Ishikawa (cell line): ENCODE results near the gene FARS2.

Experiments used
- CEBPB ChIP-seq: IDR thresholded peaks from 2 replicates; pipeline ENCODE4 v1.6.1; 2012
- CREB1 ChIP-seq: IDR thresholded peaks from 2 replicates; pipeline ENCODE4 v1.6.1; 2012; ENCODE audit warnings: low read depth
- EP300 ChIP-seq: IDR thresholded peaks from 2 replicates; pipeline ENCODE4 v1.6.1; 2012; ENCODE audit warnings: borderline replicate concordance
- MAX ChIP-seq: IDR thresholded peaks from 2 replicates; pipeline ENCODE4 v1.6.1; 2012
- NFIC ChIP-seq: IDR thresholded peaks from 2 replicates; pipeline ENCODE4 v1.6.1; 2012
- RAD21 ChIP-seq: IDR thresholded peaks from 2 replicates; pipeline ENCODE4 v1.6.1; 2012; ENCODE audit warnings: low read depth
- TAF1 ChIP-seq: IDR thresholded peaks from 2 replicates; pipeline ENCODE4 v1.6.1; 2012; ENCODE audit warnings: low read depth, mild to moderate bottlenecking
- TEAD4 ChIP-seq: IDR thresholded peaks from 2 replicates; pipeline ENCODE4 v1.6.1; 2012
- YY1 ChIP-seq: IDR thresholded peaks from 2 replicates; pipeline ENCODE4 v1.6.1; 2012; ENCODE audit warnings: low read depth
- ZBTB7A ChIP-seq: IDR thresholded peaks from 2 replicates; pipeline ENCODE4 v1.6.1; 2012; ENCODE audit warnings: low read depth
- TF ChIP-seq, protein P1 (sequence below): IDR thresholded peaks from 2 replicates; pipeline ENCODE4 v1.6.1; 2012

DNA sequence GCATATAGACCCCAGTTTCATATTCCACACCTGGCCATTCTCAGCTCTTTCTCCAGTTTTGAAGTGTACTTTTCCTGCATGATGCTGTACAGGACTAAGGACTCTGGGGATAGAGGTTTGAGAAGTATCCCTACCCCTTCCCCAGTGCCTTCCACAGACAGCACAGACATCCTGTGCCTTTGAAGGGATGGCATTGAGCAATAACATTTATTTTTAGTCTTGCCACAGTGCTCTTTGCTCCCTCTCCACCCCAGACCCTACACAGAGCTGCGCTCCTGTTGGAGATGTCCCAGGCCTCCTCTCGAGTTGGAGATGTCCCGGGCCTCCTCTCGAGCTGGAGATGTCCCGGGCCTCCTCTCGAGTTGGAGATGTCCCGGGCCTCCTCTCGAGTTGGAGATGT is 275.8 kb downstream of the FARS2 start:
- no peak for TF ChIP-seq TAF1
- no peak for TF ChIP-seq CEBPB
- TF ChIP-seq MAX, result no peak
- TF ChIP-seq EP300, result no peak
- TF ChIP-seq, protein P1, sequence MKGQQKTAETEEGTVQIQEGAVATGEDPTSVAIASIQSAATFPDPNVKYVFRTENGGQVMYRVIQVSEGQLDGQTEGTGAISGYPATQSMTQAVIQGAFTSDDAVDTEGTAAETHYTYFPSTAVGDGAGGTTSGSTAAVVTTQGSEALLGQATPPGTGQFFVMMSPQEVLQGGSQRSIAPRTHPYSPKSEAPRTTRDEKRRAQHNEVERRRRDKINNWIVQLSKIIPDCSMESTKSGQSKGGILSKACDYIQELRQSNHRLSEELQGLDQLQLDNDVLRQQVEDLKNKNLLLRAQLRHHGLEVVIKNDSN, result no peak
- TF ChIP-seq RAD21, result no peak
- TF ChIP-seq YY1, result no peak
- no peak for TF ChIP-seq ZBTB7A
- TF ChIP-seq CREB1, result no peak
- TF ChIP-seq TEAD4, result no peak
- no peak for TF ChIP-seq NFIC
